ENCODE results near the gene PGAM5. TPM values are rescaled to one million over a fixed set of nuclear protein-coding genes. Genes with fewer than 3 reads are reported as not detected.

Gene PGAM5
- total RNA-seq, 2 donors from 2014 or later = 37.4 to 41.4 TPM

DNA sequence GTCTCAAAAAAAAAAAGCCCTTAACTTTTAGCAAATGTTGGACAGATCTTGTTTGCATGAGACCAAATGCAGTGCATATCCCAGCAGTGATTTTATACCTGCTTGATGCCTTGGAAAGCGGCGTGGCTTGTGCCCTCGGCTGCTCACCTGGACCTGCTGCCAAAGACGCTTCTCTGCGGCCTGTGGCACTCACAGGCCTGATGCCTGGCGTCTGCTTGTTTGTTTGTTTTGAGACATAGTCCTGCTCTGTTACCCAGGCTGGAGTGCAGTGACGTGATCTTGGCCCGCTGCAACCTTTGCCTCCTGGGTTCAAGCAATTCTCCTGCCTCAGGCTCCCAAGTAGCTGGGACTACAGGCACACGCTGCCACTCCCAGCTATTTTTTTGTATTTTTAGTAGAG lies 5.2 kb downstream of the PGAM5 start:
- WGBS = 90% methylated on average over 9 of the region's 9 CpGs
- Histone ChIP-seq H3K27ac (no peak overlapping the region), H3K27me3 (replicated peaks; ENCODE audit: insufficient read depth) (no peaks in the 10 kb centered on the region), H3K9me3 (no peaks in the 10 kb centered on the region), H3K4me3 (no peak overlapping the region), H3K4me1 (replicated peaks) (peaks cover 4% of the 10 kb centered on the region), H3K36me3 (peaks cover 5 to 24% of the 10 kb centered on the region in 2 donors)
- DNase-seq (ENCODE audit: low spot score) = no peak
- TF ChIP-seq POLR2AphosphoS5 (IDR thresholded peaks at IDR 0.05) = no peak
- TF ChIP-seq, protein P1, sequence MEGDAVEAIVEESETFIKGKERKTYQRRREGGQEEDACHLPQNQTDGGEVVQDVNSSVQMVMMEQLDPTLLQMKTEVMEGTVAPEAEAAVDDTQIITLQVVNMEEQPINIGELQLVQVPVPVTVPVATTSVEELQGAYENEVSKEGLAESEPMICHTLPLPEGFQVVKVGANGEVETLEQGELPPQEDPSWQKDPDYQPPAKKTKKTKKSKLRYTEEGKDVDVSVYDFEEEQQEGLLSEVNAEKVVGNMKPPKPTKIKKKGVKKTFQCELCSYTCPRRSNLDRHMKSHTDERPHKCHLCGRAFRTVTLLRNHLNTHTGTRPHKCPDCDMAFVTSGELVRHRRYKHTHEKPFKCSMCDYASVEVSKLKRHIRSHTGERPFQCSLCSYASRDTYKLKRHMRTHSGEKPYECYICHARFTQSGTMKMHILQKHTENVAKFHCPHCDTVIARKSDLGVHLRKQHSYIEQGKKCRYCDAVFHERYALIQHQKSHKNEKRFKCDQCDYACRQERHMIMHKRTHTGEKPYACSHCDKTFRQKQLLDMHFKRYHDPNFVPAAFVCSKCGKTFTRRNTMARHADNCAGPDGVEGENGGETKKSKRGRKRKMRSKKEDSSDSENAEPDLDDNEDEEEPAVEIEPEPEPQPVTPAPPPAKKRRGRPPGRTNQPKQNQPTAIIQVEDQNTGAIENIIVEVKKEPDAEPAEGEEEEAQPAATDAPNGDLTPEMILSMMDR (IDR thresholded peaks at IDR 0.05) = no peak
- TF ChIP-seq POLR2A (IDR thresholded peaks at IDR 0.05) = no peak
- intact Hi-C loops (cut with DNase I) = no loop called here

DNA sequence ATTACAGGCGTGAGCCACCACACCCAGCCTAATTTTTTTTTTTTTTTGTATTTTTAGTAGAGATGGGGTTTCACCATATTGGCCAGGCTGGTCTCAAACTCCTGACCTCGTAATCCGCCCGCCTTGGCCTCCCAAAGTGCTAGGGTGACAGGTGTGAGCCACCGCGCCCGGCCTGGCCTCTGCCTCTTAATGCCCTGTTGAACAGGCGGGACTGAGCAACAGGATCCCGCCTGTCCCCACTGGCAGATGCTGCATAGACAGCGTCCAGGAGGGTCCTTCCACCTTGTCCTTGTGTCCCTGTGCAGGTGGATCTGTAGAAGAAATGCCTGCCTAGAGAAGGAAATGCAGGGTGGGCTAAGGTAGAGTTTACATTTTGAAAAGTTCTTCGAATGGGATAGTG lies 5.7 kb downstream of the PGAM5 start:
- Histone ChIP-seq H3K27me3 (replicated peaks; ENCODE audit: insufficient read depth) (no peaks in the 10 kb centered on the region), H3K9me3 (no peaks in the 10 kb centered on the region), H3K4me1 (replicated peaks) (peaks cover 3% of the 10 kb centered on the region), H3K27ac (no peak overlapping the region), H3K4me3 (no peak overlapping the region), H3K36me3 (peaks cover 5 to 25% of the 10 kb centered on the region in 2 donors)
- no peak for DNase-seq (ENCODE audit: low spot score)
- TF ChIP-seq POLR2A (IDR thresholded peaks at IDR 0.05) = no peak
- TF ChIP-seq, protein P1 (IDR thresholded peaks at IDR 0.05) = no peak
- TF ChIP-seq POLR2AphosphoS5 (IDR thresholded peaks at IDR 0.05) = no peak
- WGBS = 93% methylated on average over 11 of the region's 11 CpGs
- intact Hi-C loops (cut with DNase I) = no loop called here

DNA sequence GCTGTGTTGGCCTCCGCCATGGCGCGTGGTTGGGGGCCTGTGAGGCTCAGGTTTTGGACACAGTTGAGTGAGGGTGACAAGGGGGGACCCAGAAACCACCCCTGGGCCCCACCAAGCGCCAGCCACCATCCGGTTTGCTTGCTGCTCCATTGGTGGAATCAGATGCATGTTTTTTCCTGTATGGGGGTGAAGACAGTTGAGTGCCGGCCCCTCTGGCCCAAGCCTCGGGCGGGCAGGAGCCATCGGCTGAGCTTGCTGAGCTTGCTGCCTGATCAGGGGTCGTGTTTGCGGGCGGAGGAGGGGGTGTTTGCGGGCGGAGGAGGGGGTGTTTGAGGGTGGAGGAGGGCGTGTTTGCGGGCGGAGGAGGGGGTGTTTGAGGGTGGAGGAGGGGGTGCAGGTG lies 6.4 kb downstream of the PGAM5 start:
- Histone ChIP-seq H3K4me3 (no peak overlapping the region), H3K27ac (no peak overlapping the region), H3K27me3 (replicated peaks; ENCODE audit: insufficient read depth) (no peaks in the 10 kb centered on the region), H3K36me3 (peaks cover 5 to 25% of the 10 kb centered on the region in 2 donors), H3K4me1 (replicated peaks) (no peaks in the 10 kb centered on the region), H3K9me3 (no peaks in the 10 kb centered on the region)
- TF ChIP-seq POLR2AphosphoS5 (IDR thresholded peaks at IDR 0.05) (no peak), POLR2A (IDR thresholded peaks at IDR 0.05) (no peak)
- TF ChIP-seq, protein P1 (IDR thresholded peaks at IDR 0.05) = no peak
- DNase-seq (ENCODE audit: low spot score) = no peak
- 84% methylated on average over 17 of the region's 17 CpGs for WGBS
- intact Hi-C loops (cut with DNase I) = no loop called here

DNA sequence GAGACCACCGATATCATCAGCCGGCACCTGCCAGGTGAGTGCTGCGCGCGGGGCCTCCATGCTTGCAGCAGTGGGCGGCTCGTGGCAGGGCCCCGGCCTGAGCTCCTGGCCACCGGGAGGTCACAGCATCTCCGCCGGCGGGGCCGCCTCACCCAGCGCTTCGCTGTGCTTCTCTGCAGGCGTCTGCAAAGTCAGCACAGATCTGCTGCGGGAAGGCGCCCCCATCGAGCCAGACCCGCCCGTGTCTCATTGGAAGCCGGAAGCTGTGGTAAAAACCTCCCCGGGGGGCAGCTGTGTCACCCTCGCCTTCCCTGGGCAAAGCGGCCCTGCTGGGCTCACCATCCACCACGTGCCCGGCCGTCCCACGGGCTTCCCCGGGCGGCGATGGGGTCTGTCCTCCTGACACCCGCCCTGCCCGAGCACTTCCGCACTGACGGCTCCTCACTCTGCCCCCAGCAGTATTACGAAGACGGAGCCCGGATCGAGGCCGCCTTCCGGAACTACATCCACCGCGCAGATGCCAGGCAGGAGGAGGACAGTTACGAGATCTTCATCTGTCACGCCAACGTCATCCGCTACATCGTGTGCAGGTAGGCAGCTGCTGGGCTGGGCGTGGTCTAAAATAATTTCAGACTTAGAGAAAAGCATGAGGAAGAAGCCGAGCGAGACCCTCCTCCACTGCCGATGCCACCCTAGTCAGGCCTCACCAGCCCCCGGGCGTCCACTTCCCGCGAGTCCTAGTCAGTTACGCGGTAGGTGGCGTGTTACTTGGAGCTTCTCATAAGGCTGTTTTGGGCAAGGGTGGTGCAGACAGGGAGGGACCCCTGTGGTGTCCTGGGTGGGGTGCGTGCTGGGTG lies 7.1 kb downstream of the PGAM5 start:
- no peaks in the 10 kb centered on the region for H3K4me1 ChIP-seq (replicated peaks)
- no peak for DNase-seq (ENCODE audit: low spot score)
- H3K9me3 ChIP-seq = no peaks in the 10 kb centered on the region
- peaks cover 5 to 25% of the 10 kb centered on the region in 2 donors for H3K36me3 ChIP-seq
- intact Hi-C loops (cut with DNase I) = no loop called here
- no peak overlapping the region for H3K4me3 ChIP-seq
- H3K27ac ChIP-seq = no peak overlapping the region
- no peak for TF ChIP-seq POLR2A (IDR thresholded peaks at IDR 0.05)
- no peak for TF ChIP-seq POLR2AphosphoS5 (IDR thresholded peaks at IDR 0.05)
- TF ChIP-seq, protein P1 (IDR thresholded peaks at IDR 0.05) = no peak
- WGBS = 92% methylated on average over 57 of the region's 61 CpGs
- no peaks in the 10 kb centered on the region for H3K27me3 ChIP-seq (replicated peaks; ENCODE audit: insufficient read depth)

DNA sequence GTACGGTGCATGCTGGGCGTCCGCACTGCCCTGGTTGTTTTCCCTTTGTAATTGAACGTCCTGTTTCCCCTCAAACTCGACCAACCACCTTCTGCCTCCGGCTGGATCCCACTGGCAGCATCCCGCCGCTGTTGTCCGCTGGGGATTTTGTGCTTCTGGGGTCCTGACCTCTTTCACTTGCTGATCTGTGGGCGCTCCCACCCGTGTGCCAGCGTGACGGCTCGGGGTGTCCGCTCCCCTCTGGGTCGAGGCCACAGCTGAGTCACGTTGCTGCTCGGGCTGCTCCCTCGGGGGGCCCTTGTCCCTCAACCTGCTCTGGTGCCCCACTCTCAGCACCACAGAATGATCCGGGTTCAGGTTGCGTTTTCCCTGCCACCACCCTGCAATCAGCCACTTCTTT lies 8.0 kb downstream of the PGAM5 start:
- Histone ChIP-seq H3K9me3 (no peaks in the 10 kb centered on the region), H3K4me3 (no peak overlapping the region), H3K27me3 (replicated peaks; ENCODE audit: insufficient read depth) (no peaks in the 10 kb centered on the region), H3K27ac (no peak overlapping the region), H3K4me1 (replicated peaks) (no peaks in the 10 kb centered on the region), H3K36me3 (peaks cover 5 to 25% of the 10 kb centered on the region in 2 donors)
- intact Hi-C loops (cut with DNase I) = no loop called here
- TF ChIP-seq, protein P1 (IDR thresholded peaks at IDR 0.05) = no peak
- TF ChIP-seq POLR2AphosphoS5 (IDR thresholded peaks at IDR 0.05) (no peak), POLR2A (IDR thresholded peaks at IDR 0.05) (no peak)
- no peak for DNase-seq (ENCODE audit: low spot score)
- WGBS = 90% methylated on average over 20 of the region's 21 CpGs
